Frontal cortex (tissue), 4 donors: ENCODE data around the gene ASPSCR1. TPM values are rescaled to one million over a fixed set of nuclear protein-coding genes. Genes with fewer than 3 reads are reported as not detected.
A peak's percentile ranks its signal among the peaks of the same experiment; 100 is the strongest.
"Not testable (repeated sequence)": the region's sequence is repeated elsewhere in the genome, so short reads cannot be mapped to it uniquely, and the experiment has no call there.

Source experiments
- DNase-seq, 2 donors: peaks; one replicate each; pipeline ENCODE4 v3.0.0; 2012; ENCODE audit warnings: low spot score in 2 of 2
- FAIRE-seq: peaks from 2 replicates; lab custom pipeline; 2012; peaks lifted over from hg19 to GRCh38; lab: Jason Lieb, UNC
- total RNA-seq: library from RNA; depleted of rRNA; stranded (reverse); fragments of >200 nt; gene quantifications from one replicate; pipeline ENCODE4 v1.2.3, GENCODE V29; 2014
- donor health status: control.
- donor health status: control.
- donor health status: control.

Gene ASPSCR1
- total RNA-seq, 1 donor from 2014 or later, result 13.5 TPM

GRCh38 chr17:82033359-82034085, 56.1 kb downstream of the ASPSCR1 start:
- FAIRE-seq (no peak), DNase-seq (no peak)

GRCh38 chr17:82034371-82035011, 57.1 kb downstream of the ASPSCR1 start:
- DNase-seq, result no peak
- no peak for FAIRE-seq

DNA sequence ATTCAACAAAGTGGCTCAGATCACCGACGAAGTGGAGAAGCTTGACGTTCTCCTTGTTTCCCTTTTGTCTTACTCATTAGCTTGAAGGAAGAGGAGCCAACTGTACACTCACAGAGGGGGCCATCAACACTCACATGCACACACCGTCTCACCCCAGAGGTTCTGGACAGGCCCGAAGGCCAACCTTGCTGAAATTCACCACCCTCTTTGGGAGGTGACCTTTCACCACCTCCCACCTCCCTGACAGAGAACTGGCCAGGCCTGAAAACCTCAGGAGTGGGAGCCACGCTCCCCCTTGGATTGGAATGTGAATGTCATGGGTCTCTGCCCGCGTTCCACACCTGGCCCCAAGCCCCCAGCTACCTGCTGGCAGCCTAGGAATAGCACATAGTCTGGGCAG, 58.1 kb downstream of the ASPSCR1 start:
- no peak for FAIRE-seq
- DNase-seq, result no peak

- DNase-seq, result no peak
- FAIRE-seq, result no peak
These were observed 58.7 kb downstream of the ASPSCR1 start for GRCh38 chr17:82035956-82036633.

- no peak for FAIRE-seq
- DNase-seq, result no peak
These were observed 59.2 kb downstream of the ASPSCR1 start for GRCh38 chr17:82036634-82037091.

GRCh38 chr17:82037092-82037888, 59.9 kb downstream of the ASPSCR1 start, which contains the start of gene DCXR:
DCXR (minus strand) TSS chr17:82037697; CDS start chr17:82037682, 15 bp downstream.
- FAIRE-seq (no peak), DNase-seq (peak; percentile 96 to 98)

DNA sequence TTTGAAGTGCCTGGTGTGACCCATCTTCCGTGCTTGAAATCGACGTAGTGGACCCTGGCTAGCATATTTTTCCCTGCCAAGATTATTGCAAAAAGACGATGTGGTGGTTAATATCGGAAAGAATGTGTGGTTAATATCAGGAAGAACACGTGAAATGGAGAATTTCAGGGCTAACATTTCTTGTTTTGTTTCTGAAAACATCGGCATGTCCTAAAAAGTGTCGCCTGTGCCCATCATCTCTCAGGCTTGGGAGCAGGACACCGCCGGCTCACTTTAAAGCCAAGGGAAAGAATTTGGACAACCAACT, 60.4 kb downstream of the ASPSCR1 start:
- DNase-seq (no peak), FAIRE-seq (no peak)

DNA sequence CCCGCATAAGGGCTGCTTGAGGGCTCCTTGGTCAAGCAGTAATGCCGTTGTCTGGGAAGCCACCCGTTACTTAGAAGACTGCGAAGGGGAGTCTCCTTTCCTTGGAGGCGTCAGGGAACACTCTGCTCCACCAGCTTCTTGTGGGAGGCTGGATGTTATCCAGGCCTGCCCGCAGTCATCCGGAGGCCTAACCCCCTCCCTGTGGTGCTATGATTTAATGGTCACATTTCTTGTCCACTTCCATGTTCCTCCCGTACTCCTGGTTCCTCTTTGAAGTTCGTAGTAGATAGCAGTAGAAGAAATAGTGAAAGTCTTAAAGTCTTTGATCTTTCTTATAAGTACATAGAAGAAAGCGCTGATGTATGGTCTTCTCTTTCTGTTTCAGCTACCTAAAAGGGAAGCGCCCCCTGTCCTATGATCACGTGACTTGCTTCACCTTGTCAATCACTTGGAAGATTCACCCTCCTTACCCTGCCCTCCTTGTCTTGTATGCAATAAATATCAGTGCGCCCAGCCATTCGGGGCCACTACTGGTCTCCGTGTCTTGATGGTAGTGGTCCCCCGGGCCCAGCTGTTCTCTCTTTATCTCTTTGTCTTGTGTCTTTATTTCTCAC, 61.5 kb downstream of the ASPSCR1 start:
- not testable (repeated sequence) for DNase-seq, FAIRE-seq

DNA sequence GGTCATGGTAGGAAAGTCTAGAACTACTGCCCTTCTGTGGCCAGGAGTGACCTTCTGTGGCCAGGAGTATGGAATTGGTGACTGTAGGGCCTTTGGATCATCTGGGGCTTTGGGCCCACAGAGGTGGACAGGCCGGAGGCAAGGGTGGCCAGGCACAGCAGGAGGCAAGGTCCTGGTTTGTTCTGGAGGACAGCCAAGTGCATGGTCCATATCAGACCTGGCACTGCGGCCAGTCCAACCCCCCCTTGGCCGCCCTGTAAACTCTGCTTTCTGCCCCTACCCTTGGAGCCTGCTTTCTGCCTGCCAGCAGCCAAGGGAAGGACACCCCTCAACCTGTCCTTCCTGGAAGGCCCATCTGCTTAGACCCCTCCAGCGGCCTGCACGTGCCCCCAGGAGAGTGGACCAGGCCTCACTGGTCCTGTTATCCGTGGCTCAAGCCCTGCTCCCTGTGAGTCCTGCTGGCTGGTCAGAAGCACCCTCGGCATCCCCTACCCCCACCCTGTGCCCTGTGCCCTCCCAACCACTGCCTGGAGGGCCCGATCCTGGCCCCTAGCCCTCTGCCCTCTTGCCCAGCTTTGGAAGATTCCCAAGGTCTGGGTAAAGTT, 62.4 kb downstream of the ASPSCR1 start:
- no peak for FAIRE-seq
- DNase-seq, result no peak

DNA sequence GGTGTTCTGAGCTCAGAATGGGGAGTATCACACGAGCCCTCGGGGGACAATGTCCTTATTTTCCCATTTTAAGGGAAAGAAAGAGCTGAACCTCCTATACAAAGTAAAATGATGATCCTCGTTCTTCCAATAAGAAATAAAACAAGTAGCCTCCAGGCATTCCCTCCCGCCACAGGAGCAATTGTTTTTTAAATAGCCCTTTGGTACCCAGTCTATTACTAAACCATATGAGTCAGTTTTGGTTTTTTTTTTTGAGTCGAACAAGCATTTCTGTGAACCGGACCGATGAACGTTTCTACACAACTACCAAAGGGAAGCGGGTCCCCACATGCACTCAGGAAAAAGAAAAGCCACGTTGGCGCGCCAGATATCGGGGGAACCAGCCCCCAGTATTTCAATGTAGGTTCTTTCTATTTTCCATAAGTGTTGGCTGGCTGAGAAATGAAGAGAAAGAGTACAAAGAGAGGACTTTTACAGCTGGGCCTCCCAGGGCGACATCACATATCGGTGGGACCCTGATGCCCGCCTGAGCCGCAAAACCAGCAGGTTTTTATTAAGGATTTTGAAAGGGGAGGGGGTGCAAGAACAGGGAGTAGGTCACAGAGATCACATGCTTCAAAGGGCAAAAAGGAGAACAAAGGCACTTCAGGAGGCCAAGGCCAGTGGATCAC, 63.9 kb downstream of the ASPSCR1 start:
- no peak for DNase-seq
- FAIRE-seq, result no peak

DNA sequence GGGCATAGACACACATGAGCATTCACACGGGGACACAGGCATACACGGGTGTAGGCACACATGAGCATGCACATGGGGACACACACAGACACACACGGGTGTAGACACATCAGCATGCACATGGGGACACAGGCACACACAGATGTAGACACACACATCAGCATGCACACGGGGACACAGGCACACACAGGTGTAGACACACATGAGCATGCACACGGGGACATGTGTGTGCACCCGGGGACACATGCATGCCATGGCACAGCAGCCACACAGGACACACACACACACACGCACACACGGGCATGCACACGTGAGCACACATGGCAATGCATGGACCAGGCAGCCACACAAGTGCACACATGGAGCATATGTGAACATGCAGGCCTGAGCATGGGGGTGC, 65.2 kb downstream of the ASPSCR1 start:
- DNase-seq (no peak), FAIRE-seq (no peak)

- FAIRE-seq (no peak), DNase-seq (no peak)
These were observed 66.1 kb downstream of the ASPSCR1 start for GRCh38 chr17:82043507-82043906.

DNA sequence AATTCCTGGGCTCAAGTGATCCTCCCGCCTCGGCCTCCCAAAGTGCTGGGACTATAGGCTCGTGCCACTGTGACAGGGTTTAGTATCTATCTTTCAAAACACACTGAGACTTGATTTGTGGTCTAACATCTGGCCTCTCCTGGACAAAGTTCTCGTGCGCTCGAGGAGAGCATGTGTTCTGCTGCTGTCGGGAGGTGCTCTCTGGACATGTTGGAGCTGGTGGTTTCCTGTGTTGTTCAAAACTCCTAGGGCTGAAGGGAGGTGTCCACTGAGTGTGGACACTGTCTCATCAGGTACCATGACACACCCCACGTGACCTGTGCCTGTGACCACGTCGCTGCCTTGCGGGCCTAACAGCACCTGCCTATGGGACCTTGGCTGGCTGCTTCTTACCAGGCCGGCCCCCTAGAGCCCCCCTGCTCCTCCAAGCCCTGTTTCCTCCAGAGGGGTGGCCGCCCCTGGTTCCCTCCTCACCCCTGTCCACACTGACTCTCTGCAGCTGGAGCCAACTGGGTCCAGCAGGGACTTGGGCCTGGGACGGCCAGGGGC, 68.6 kb downstream of the ASPSCR1 start:
- no peak for DNase-seq
- no peak for FAIRE-seq

DNA sequence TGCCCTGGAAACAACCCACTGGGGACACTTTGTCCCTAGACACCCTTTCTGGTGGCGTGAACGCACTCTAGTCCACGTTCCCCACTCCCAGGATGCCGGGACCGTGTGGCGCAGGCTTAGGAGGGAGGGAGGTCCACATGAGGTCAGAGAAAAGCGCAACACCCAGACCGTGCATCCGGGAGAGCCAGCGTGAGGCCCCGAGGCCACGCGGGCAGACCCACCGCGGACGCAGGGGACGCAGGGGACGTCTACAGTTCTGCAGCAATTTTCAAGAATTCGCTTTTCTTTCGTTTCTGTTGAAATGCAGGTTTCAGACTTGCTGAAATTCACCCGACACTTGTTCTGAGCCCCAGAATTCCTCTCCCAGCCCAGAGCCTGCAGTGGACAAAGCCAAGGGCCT, 69.5 kb downstream of the ASPSCR1 start:
- DNase-seq (no peak), FAIRE-seq (no peak)

DNA sequence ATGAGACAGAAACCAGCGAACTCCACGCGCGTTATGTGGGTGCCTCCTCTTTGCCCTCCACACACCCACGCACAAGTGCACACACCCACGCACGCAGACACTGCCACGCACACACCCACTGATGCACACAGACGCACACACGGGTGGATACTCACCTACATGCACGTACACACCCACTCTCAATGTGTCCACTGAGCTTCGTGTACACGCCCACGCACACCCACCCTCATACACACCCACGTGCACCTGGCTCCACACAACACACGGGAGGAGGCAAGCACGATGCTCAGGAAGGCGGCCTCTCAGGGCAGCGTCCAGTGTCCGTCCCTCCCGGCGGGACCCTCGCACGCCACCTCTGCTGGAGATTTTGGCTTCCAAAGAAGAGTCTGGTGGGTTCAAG, 70.0 kb downstream of the ASPSCR1 start:
- FAIRE-seq (no peak), DNase-seq (no peak)

DNA sequence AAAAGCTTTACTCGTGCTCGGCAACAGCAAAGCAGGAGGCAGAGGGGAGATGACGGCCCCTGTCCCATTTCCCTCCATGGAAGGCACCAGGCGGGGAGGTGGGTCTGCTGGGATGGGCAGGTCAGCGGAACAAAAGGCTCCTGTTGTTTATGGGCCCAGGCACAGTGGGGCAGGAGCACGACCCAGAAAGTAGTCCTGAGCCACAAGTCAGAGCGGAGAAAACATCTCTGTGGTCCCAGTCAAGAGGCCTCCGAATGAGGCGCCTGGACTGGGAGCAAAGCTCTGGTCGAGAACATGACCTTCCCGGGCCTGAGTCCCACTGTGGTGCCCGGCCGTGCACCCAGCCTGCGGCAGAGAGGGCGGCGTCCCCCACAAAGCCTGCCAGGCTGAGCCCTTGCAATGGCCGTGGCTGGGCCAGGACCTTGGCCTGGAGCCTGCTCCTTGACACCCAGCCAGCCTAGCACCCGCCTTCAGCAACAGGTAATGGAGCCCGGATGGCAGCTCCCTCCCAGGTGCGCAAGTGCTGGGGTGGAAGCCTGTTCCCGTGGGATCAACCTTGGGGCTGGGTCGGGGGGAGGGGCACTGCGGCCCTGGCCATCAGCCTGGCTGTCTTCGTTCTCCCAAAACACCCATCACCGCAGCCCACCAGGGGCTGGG, 70.6 kb downstream of the ASPSCR1 start:
- no peak for FAIRE-seq

GRCh38 chr17:82048571-82048971, 71.1 kb downstream of the ASPSCR1 start:
- FAIRE-seq (no peak), DNase-seq (no peak)

More for the DNA sequence above, 70.6 kb downstream of the ASPSCR1 start:
- no peak for DNase-seq

DNA sequence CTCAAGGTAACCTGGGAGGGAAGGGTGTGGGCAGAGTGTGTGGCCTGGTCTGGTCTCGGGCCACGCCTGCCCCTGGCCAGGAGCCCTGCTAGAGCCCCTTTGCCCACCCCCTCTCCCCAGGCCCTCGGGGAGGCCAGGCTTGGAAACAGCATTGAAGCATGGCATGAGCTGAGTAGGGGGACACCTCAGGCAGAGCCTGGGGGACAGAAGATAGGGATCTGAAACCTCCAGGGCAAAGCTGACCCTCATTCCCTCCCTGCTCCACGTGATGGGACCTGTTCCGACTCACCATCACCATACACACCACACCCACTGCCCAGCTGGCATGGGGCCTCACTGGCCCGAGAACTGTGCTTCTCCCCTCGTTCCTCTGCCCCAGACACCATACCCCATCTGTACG, 71.7 kb downstream of the ASPSCR1 start:
- DNase-seq (no peak), FAIRE-seq (no peak)
